WTC11 (cell line): ENCODE data around the gene ULK4. TPM values are rescaled to one million over a fixed set of nuclear protein-coding genes. Genes with fewer than 3 reads are reported as not detected.

Source experiments
- ATAC-seq: fragments of 200-7000 bp; cut with Tn5 transposase; 2 replicates; pipeline ENCODE4 v1.10.0; 2021; ENCODE audit warnings: mild to moderate bottlenecking, moderate library complexity
- CTCF ChIA-PET: fragments of 300-600 bp; sonication (Branson Sonifier 250); formaldehyde crosslinking; loops from one replicate; lab custom pipeline; 2021; ENCODE audit warnings: antibody characterized with exemption; lab: Charles Lee
- POLR2A ChIA-PET: fragments of 350-600 bp; sonication (Branson Sonifier 250); formaldehyde crosslinking; loops from one replicate; lab custom pipeline; 2021; ENCODE audit warnings: antibody characterized with exemption; lab: Charles Lee
- DNase-seq: peaks from one replicate; pipeline ENCODE4 v3.0.0; 2021; ENCODE audit warnings: low spot score
- H3K27ac Mint-ChIP-seq: 2 replicates; pipeline ENCODE4 v1.8.0; 2021; ENCODE audit warnings: mixed read lengths
- H3K27me3 Mint-ChIP-seq: 2 replicates; pipeline ENCODE4 v1.8.0; 2021; ENCODE audit warnings: low read depth, mild to moderate bottlenecking, moderate library complexity, mixed read lengths
- H3K36me3 Mint-ChIP-seq: 2 replicates; pipeline ENCODE4 v1.8.0; 2021; ENCODE audit warnings: mixed read lengths
- H3K4me1 Mint-ChIP-seq: 2 replicates; pipeline ENCODE4 v1.8.0; 2022; ENCODE audit warnings: mixed read lengths
- H3K4me3 Mint-ChIP-seq: 2 replicates; pipeline ENCODE4 v1.8.0; 2021; ENCODE audit warnings: mild to moderate bottlenecking, moderate library complexity, mixed read lengths
- H3K9me3 Mint-ChIP-seq: 2 replicates; pipeline ENCODE4 v1.8.0; 2021; ENCODE audit warnings: mixed read lengths
- ATF1 ChIP-seq: sonication (generic); formaldehyde crosslinking; IDR thresholded peaks from 2 replicates; pipeline ENCODE4 v1.8.1; 2023; ENCODE audit warnings: mild to moderate bottlenecking, moderate library complexity, missing genetic modification reagents
- ATF2 ChIP-seq: sonication (generic); formaldehyde crosslinking; IDR thresholded peaks from 2 replicates; pipeline ENCODE4 v1.8.1; 2022; ENCODE audit warnings: low read depth, missing genetic modification reagents, borderline replicate concordance
- E2F5 ChIP-seq: sonication (generic); formaldehyde crosslinking; IDR thresholded peaks from 2 replicates; pipeline ENCODE4 v1.8.1; 2022; ENCODE audit warnings: mild to moderate bottlenecking, moderate library complexity, missing genetic modification reagents
- FOXJ3 ChIP-seq: sonication (generic); formaldehyde crosslinking; IDR thresholded peaks from 2 replicates; pipeline ENCODE4 v1.9.0; 2021; ENCODE audit warnings: missing genetic modification reagents, mild to moderate bottlenecking, borderline replicate concordance
- GTF2I ChIP-seq: fragments of 250-450 bp; sonication (Bioruptor Pico); conservative IDR thresholded peaks from 2 replicates; pipeline ENCODE4 v1.4.0; 2021; ENCODE audit warnings: mild to moderate bottlenecking
- MYBL2 ChIP-seq: sonication (generic); formaldehyde crosslinking; IDR thresholded peaks from 2 replicates; pipeline ENCODE4 v1.8.1; 2023; ENCODE audit warnings: mild to moderate bottlenecking, moderate library complexity, missing genetic modification reagents
- NFATC4 ChIP-seq: fragments of 250-450 bp; sonication (Bioruptor Pico); IDR thresholded peaks from 2 replicates; pipeline ENCODE4 v1.9.0; 2021; ENCODE audit warnings: mild to moderate bottlenecking
- NFE2L1 ChIP-seq: sonication (generic); formaldehyde crosslinking; IDR thresholded peaks from 2 replicates; pipeline ENCODE4 v1.8.1; 2023; ENCODE audit warnings: missing genetic modification reagents
- RELA ChIP-seq: sonication (generic); formaldehyde crosslinking; IDR thresholded peaks from 2 replicates; pipeline ENCODE4 v1.8.1; 2022; ENCODE audit warnings: missing genetic modification reagents, mild to moderate bottlenecking, borderline replicate concordance
- SMAD3 ChIP-seq: sonication (generic); formaldehyde crosslinking; IDR thresholded peaks from 2 replicates; pipeline ENCODE4 v1.8.0; 2022; ENCODE audit warnings: missing genetic modification reagents, mild to moderate bottlenecking, borderline replicate concordance
- SOX15 ChIP-seq: fragments of 250-450 bp; sonication (Bioruptor Pico); IDR thresholded peaks from 2 replicates; pipeline ENCODE4 v1.9.0; 2021; ENCODE audit warnings: mild to moderate bottlenecking
- TEAD1 ChIP-seq: sonication (generic); formaldehyde crosslinking; IDR thresholded peaks from 2 replicates; pipeline ENCODE4 v1.8.0; 2022; ENCODE audit warnings: mild to moderate bottlenecking, missing genetic modification reagents
- TEAD4 ChIP-seq: sonication (generic); formaldehyde crosslinking; IDR thresholded peaks from 2 replicates; pipeline ENCODE4 v1.8.0; 2022; ENCODE audit warnings: mild to moderate bottlenecking, missing genetic modification reagents
- ZMAT4 ChIP-seq: fragments of 250-450 bp; sonication (Bioruptor Pico); IDR thresholded peaks from 2 replicates; pipeline ENCODE4 v1.9.0; 2021; ENCODE audit warnings: mild to moderate bottlenecking
- ZNF138 ChIP-seq: sonication (generic); formaldehyde crosslinking; conservative IDR thresholded peaks from 2 replicates; pipeline ENCODE4 v1.8.1; 2022; ENCODE audit warnings: mild to moderate bottlenecking, moderate library complexity, missing genetic modification reagents
- ZNF416 ChIP-seq: fragments of 250-450 bp; sonication (Bioruptor Pico); IDR thresholded peaks from 2 replicates; pipeline ENCODE4 v1.9.0; 2021; ENCODE audit warnings: mild to moderate bottlenecking, inconsistent platforms
- total RNA-seq: library from RNA; stranded (reverse); gene quantifications from 3 replicates; pipeline ENCODE4 v1.2.3, GENCODE V29; 2021
- TF ChIP-seq, protein P1 (sequence below): sonication (generic); formaldehyde crosslinking; IDR thresholded peaks from 2 replicates; pipeline ENCODE4 v1.8.1; 2023; ENCODE audit warnings: mild to moderate bottlenecking, missing genetic modification reagents
- TF ChIP-seq, protein P2 (sequence below): sonication (generic); formaldehyde crosslinking; conservative IDR thresholded peaks from 2 replicates; pipeline ENCODE4 v1.8.1; 2023; ENCODE audit warnings: mild to moderate bottlenecking, low read depth, missing genetic modification reagents, moderate library complexity
- TF ChIP-seq, protein P3 (sequence below): sonication (generic); formaldehyde crosslinking; IDR thresholded peaks from 2 replicates; pipeline ENCODE4 v1.8.0; 2023; ENCODE audit warnings: mild to moderate bottlenecking, missing genetic modification reagents

ULK4 gene
- total RNA-seq, 1 experiment from 2014 or later: 9.2 TPM

DNA sequence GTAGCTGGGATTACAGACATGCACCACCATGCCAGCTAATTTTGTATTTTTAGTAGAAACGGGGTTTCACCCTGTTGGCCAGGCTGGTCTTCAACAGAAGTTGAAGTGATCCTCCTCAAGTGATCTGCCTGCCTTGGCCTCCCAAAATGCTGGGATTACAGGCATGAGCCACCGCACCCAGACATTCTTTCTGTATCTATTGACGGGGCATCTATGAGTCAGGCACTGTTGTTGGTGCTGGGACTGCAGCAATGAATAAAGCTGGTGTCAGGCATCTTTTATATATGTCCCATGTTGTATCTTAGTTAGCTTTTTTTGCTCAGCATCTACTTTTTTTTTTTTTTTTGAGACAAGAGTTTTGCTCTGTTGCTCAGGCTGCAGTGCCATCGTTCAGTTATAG is 47.6 kb upstream of the ULK4 start:
- DNase-seq (no peak), ATAC-seq (no peak)
- H3K4me3 Mint-ChIP-seq: no peak overlapping the region
- ChIA-PET CTCF (interaction anchor here (4.7 kb wide), 1 partner anchor 12 kb away, joined by 21 read pairs; no protein-coding TSS in a partner anchor), POLR2A (no interaction called here)
- no peak overlapping the region for H3K27ac Mint-ChIP-seq
- H3K36me3 Mint-ChIP-seq: no peaks in the 10 kb centered on the region
- H3K9me3 Mint-ChIP-seq: no peaks in the 10 kb centered on the region
- peaks cover 7% of the 10 kb centered on the region; the same call in 1 of the 2 replicates for H3K27me3 Mint-ChIP-seq
- peaks cover 11% of the 10 kb centered on the region for H3K4me1 Mint-ChIP-seq
- TF ChIP-seq SMAD3 (no peak), NFE2L1 (CRISPR knock-in tag) (no peak), FOXJ3 (CRISPR knock-in tag) (no peak), SOX15 (no peak), E2F5 (no peak), NFATC4 (no peak), RELA (CRISPR knock-in tag) (no peak), ZNF416 (CRISPR knock-in tag) (no peak), ZNF138 (CRISPR knock-in tag) (no peak), ATF2 (CRISPR knock-in tag) (no peak), ZMAT4 (CRISPR knock-in tag) (no peak), TEAD1 (CRISPR knock-in tag) (no peak), TEAD4 (CRISPR knock-in tag) (no peak), GTF2I (CRISPR knock-in tag) (no peak), MYBL2 (CRISPR knock-in tag) (no peak), ATF1 (CRISPR knock-in tag) (no peak)
- TF ChIP-seq, protein P1, sequence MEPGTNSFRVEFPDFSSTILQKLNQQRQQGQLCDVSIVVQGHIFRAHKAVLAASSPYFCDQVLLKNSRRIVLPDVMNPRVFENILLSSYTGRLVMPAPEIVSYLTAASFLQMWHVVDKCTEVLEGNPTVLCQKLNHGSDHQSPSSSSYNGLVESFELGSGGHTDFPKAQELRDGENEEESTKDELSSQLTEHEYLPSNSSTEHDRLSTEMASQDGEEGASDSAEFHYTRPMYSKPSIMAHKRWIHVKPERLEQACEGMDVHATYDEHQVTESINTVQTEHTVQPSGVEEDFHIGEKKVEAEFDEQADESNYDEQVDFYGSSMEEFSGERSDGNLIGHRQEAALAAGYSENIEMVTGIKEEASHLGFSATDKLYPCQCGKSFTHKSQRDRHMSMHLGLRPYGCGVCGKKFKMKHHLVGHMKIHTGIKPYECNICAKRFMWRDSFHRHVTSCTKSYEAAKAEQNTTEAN (CRISPR knock-in tag): no peak
- TF ChIP-seq, protein P2, sequence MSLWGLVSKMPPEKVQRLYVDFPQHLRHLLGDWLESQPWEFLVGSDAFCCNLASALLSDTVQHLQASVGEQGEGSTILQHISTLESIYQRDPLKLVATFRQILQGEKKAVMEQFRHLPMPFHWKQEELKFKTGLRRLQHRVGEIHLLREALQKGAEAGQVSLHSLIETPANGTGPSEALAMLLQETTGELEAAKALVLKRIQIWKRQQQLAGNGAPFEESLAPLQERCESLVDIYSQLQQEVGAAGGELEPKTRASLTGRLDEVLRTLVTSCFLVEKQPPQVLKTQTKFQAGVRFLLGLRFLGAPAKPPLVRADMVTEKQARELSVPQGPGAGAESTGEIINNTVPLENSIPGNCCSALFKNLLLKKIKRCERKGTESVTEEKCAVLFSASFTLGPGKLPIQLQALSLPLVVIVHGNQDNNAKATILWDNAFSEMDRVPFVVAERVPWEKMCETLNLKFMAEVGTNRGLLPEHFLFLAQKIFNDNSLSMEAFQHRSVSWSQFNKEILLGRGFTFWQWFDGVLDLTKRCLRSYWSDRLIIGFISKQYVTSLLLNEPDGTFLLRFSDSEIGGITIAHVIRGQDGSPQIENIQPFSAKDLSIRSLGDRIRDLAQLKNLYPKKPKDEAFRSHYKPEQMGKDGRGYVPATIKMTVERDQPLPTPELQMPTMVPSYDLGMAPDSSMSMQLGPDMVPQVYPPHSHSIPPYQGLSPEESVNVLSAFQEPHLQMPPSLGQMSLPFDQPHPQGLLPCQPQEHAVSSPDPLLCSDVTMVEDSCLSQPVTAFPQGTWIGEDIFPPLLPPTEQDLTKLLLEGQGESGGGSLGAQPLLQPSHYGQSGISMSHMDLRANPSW: no peak
- TF ChIP-seq, protein P3, sequence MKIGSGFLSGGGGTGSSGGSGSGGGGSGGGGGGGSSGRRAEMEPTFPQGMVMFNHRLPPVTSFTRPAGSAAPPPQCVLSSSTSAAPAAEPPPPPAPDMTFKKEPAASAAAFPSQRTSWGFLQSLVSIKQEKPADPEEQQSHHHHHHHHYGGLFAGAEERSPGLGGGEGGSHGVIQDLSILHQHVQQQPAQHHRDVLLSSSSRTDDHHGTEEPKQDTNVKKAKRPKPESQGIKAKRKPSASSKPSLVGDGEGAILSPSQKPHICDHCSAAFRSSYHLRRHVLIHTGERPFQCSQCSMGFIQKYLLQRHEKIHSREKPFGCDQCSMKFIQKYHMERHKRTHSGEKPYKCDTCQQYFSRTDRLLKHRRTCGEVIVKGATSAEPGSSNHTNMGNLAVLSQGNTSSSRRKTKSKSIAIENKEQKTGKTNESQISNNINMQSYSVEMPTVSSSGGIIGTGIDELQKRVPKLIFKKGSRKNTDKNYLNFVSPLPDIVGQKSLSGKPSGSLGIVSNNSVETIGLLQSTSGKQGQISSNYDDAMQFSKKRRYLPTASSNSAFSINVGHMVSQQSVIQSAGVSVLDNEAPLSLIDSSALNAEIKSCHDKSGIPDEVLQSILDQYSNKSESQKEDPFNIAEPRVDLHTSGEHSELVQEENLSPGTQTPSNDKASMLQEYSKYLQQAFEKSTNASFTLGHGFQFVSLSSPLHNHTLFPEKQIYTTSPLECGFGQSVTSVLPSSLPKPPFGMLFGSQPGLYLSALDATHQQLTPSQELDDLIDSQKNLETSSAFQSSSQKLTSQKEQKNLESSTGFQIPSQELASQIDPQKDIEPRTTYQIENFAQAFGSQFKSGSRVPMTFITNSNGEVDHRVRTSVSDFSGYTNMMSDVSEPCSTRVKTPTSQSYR (CRISPR knock-in tag): no peak
